Measurements from ENCODE around the gene COL20A1. TPM values are rescaled to one million over a fixed set of nuclear protein-coding genes. Genes with fewer than 3 reads are reported as not detected.
A peak's percentile ranks its signal among the peaks of the same experiment; 100 is the strongest.

COL20A1 gene
- total and polyA plus RNA-seq, 2 experiments from 2014 or later = 1.4 TPM; not detected in 1

GRCh38 chr20:63312690-63313348 is 19.8 kb downstream of the COL20A1 start:
- peak in 1 of 2 donors; percentile 28 for DNase-seq (ENCODE audit: low read depth in 1 of 2, low spot score in 1 of 2)
- no peak overlapping the region for H3K27ac ChIP-seq
- TF ChIP-seq CTCF (IDR thresholded peaks at IDR 0.05; ENCODE audit: low read depth, low read length) = no peak
- H3K4me1 ChIP-seq (ENCODE audit: low read depth) = no peaks in the 10 kb centered on the region
- no peaks in the 10 kb centered on the region for H3K27me3 ChIP-seq
- H3K36me3 ChIP-seq = no peaks in the 10 kb centered on the region
- H3K9me3 ChIP-seq (ENCODE audit: low read depth) = no peaks in the 10 kb centered on the region
- H3K4me3 ChIP-seq = no peak overlapping the region

GRCh38 chr20:63313349-63314014 is 20.5 kb downstream of the COL20A1 start:
- Histone ChIP-seq H3K9me3 (ENCODE audit: low read depth) (no peaks in the 10 kb centered on the region), H3K4me1 (ENCODE audit: low read depth) (no peaks in the 10 kb centered on the region), H3K27me3 (no peaks in the 10 kb centered on the region), H3K27ac (no peak overlapping the region), H3K36me3 (no peaks in the 10 kb centered on the region), H3K4me3 (no peak overlapping the region)
- DNase-seq (ENCODE audit: low read depth in 1 of 2, low spot score in 1 of 2) = no peak
- no peak for TF ChIP-seq CTCF (IDR thresholded peaks at IDR 0.05; ENCODE audit: low read depth, low read length)

- no peak for DNase-seq (ENCODE audit: low read depth in 1 of 2, low spot score in 1 of 2)
- Histone ChIP-seq H3K36me3 (no peaks in the 10 kb centered on the region), H3K27me3 (no peaks in the 10 kb centered on the region), H3K4me3 (no peak overlapping the region), H3K27ac (no peak overlapping the region), H3K9me3 (ENCODE audit: low read depth) (no peaks in the 10 kb centered on the region), H3K4me1 (ENCODE audit: low read depth) (no peaks in the 10 kb centered on the region)
- no peak for TF ChIP-seq CTCF (IDR thresholded peaks at IDR 0.05; ENCODE audit: low read depth, low read length)
Measured at GRCh38 chr20:63314015-63314471, 21.1 kb downstream of the COL20A1 start.

- Histone ChIP-seq H3K27me3 (no peaks in the 10 kb centered on the region), H3K9me3 (ENCODE audit: low read depth) (no peaks in the 10 kb centered on the region), H3K36me3 (no peaks in the 10 kb centered on the region), H3K4me1 (ENCODE audit: low read depth) (no peaks in the 10 kb centered on the region), H3K27ac (no peak overlapping the region), H3K4me3 (no peak overlapping the region)
- TF ChIP-seq CTCF (IDR thresholded peaks at IDR 0.05; ENCODE audit: low read depth, low read length) = no peak
- DNase-seq (ENCODE audit: low read depth in 1 of 2, low spot score in 1 of 2) = no peak
Measured at GRCh38 chr20:63314566-63315239, 21.7 kb downstream of the COL20A1 start.

GRCh38 chr20:63315240-63315689 is 22.3 kb downstream of the COL20A1 start:
- TF ChIP-seq CTCF (IDR thresholded peaks at IDR 0.05; ENCODE audit: low read depth, low read length) = no peak
- H3K27me3 ChIP-seq = no peaks in the 10 kb centered on the region
- no peak for DNase-seq (ENCODE audit: low read depth in 1 of 2, low spot score in 1 of 2)
- no peaks in the 10 kb centered on the region for H3K9me3 ChIP-seq (ENCODE audit: low read depth)
- H3K27ac ChIP-seq = no peak overlapping the region
- H3K4me1 ChIP-seq (ENCODE audit: low read depth) = no peaks in the 10 kb centered on the region
- no peak overlapping the region for H3K4me3 ChIP-seq
- no peaks in the 10 kb centered on the region for H3K36me3 ChIP-seq
